Measurements from ENCODE around the gene TCFL5.

Gene TCFL5

DNA sequence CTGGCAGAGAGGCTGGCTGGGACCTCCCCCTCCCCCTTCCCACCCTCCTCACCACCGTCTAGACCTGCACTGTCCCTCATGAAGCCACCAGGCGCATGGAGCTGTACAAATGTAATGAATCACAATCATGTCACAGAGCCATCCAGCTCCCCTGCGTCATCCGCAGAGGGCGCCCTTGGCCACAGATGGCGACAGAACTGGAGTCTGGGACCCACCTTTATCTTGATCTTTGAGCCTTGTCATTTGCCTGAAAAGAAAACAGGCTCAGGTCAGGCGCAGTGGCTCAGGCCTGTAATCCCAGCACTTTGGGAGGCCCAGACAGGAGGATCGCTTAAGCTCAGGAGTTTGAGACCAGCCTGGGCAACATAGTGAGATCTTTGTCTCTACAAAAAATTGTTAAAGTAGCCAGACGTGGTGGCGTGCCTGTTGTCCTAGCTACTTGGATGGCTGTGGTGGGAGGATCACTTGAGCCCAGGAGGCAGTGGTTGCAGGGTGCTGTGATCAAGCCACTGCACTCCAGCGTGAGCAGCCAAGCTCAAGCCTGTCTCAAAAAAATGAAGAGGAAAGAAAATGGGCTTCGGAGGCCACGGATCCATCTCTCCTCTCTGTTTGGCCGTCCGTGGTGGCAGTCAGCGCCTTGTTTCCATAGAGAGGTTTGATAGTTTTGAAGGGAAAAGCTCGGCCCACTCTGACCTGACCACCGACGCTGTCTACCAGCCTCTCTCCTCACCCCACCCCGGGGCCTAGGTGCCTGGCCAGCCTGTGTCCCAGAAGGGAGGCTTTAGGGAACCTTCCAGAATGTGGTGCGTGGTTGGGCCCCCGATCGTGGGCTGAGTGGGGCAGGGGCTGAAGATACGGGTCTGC lies 38.6 kb downstream of the TCFL5 start:
- no peak for DNase-seq (ENCODE audit: low read depth in 2 of 2)

DNA sequence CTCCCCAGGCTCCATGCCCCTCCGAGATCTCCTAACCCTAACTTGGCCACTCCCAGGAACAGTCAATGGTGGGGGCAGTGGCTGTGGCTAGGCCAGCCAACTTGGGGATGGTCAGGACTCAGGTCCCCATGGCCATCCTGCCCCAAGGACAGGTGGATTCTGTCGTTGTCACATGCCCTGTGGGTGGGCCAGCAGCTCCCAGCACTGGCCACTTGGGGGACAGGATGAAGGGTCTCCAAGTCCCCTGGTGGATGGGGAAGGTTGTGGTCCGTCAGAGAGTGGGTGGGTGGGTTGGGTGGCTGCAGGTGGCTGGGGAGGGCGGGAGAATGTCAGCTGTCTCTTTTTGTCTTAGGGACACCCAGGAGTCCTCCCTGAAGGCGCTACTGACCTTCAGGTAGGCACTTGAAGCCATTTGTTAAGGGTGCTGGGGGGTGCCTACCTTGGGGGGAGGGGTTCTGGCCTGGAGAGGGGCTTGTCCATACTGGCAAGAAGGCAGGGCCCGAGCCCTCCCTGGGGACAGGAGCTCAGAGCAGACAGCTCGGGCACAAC lies 39.3 kb downstream of the TCFL5 start:
- DNase-seq (ENCODE audit: low read depth in 2 of 2) = no peak

DNA sequence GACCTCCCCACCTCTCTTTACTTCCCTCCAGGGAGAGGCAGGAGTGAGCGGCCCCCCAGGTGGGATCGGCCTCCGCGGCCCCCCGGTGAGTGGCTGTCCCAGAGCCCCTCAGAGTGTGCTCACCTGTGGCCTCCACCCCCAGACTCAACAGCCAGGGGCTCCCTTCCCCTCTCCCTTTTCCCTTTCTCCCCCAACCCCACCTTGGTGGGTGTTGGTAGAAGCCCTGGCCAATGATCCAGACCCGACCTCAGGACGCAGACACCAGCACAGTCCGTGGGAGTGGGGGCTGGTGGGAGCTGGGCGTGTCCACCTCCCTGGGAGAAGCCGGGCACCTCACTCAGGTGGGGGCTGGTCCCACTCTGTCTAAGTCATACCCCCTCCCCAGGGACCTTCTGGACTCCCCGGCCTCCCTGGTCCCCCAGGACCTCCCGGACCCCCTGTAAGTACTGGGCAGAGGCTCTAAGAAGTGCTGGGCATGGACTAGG lies 39.9 kb downstream of the TCFL5 start:
- DNase-seq (ENCODE audit: low read depth in 2 of 2) = no peak

DNA sequence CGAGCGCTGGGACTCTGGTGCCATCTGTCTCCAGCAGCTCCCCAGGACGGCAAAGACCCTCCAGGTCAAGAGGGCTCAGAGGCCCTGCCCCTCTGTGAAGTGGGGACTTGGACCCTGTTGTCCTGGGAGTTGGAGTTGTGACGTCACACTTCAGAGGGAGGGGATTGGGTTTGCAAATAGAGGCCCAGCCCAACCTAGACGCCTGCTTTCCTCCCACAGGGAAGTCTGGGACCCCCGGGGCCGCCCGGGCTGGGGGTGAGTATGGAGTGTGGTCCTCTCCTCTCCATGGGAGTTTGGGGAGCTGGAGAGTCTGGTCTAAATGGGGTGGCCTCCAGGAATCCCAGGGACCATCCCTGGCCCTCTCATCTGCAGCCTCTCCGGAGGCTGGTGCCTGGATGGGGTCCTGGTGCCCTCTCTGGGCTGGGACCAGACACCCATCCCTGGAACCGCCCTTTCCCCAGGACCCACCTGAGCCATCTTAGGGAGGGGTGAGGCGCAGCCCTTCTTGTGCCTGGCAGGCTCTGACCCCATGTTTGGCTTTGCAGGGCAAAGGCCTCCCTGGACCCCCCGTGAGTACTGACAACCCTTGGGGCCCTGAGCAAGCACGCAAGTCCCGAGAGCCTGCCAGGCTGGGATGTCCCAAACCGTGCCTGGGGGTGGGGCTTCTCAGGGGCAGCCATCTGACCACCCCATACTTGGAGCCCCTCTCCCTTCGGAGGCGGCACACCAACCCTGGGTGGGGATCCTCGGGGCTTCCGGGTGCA lies 40.5 kb downstream of the TCFL5 start:
- DNase-seq (ENCODE audit: low read depth in 2 of 2) = no peak

DNA sequence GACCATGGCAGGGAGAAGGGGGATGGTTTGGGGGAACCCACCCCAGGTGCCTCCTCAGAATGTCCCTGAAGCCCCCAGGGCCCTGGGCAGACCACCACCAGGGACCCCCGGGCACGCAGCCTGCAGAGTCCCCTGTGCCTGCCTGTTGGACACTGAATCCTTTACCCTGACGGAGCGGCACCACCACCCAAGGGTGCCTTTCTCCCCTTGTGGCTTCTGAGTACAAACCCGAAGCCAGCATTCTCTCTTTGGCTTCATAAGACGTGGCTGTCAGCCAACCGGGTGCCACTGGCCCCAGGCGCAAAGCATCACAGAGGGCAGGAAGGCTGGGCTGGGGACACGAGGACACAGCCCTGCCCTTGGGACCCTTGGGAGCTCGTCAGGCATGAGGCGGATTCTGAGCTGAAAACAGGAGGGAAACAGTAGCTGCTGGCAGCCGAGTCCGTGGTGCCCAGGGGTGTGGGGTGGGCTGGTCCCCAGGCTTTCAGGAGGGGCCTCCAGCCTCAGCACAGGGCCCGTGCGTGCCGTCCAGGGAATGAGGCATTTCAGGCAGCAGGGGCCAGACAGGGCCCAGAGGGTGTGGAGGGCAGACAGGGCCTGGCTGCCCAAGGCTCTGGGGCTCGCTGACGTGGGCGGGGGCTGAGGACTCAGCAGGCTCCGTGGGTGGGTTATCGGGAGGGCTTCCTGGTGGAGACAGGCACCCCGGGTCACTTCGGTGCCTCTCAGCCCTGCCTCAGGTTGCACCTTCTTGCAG lies 41.2 kb downstream of the TCFL5 start:
- DNase-seq (ENCODE audit: low read depth in 2 of 2) = no peak

DNA sequence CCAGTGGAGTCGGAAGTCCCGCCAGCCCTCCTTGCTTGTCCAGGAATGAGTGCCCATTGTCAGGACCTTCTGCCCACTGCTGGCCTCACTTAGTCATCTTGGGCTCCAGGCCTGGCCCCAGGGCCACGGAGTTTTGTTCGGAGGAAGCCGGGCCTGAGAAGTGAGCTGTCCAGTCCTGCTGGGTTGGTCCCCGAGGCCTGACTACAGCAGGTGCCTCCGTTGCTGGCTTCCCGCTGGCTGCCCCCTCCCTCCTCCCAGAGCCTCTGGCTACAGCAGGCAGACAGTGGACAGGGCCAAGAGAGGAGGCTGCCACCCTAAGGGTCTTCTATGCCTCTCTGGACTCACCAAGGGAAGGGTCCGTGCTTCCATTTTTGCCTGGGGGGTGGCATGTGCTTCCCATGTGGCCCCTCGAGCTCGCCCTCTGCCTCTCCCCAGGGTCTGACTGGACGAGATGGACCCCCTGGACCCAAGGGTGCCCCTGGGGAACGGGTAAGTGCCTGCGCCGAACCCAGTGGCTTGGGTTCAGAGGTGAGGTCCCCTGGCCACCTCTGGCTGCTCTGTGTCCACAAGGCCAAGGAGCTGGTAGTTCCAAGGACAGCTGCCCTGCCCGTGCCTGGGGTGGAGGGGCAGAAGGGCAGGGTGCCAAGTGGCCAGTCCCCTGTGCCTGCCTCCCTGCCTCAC lies 42.0 kb downstream of the TCFL5 start:
- no peak for DNase-seq (ENCODE audit: low read depth in 2 of 2)

DNA sequence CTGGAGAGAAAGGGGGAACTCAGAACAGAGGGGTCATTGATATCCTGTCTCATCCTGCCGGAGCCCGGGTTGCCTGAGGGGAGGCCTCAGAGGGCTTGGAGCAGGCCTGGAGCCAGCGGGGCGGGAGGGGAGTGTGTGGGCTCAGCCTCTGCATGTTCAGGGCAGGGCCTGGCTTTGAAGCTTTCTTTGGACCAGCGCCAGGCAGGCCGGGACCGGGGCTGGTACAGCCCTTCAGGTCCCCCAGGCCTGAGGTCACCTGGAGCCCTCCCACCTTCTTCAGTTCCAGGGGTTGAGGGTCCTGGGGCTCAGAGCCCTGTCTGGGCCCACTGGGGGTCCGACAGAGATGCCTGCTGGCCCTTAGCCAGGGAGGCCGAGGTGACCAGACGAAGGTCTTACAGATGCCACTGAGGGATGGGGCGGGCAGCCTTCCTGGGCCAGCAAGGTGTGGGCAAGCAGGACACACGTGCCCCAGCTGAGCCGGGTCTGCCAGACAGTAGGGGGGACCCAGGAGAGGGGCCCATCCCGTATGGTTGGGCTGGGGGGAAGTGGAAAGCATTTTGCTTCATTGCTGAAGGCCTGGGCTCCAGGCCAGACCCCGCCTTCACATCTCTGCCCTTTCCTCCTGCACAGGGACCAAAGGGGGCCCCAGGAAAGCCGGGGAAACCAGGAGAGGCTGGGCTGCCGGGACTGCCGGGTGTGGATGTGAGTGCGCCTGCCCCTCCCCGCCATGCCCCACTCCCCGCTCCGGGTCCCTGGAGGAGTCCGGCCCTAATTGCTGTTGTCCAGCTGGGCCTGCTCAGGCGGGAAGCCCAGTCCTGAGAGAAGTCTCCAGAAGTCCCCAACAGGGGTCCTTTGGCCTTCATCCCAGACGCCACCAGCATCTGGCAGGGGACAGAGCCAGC lies 42.8 kb downstream of the TCFL5 start:
- DNase-seq (ENCODE audit: low read depth in 2 of 2) = no peak

DNA sequence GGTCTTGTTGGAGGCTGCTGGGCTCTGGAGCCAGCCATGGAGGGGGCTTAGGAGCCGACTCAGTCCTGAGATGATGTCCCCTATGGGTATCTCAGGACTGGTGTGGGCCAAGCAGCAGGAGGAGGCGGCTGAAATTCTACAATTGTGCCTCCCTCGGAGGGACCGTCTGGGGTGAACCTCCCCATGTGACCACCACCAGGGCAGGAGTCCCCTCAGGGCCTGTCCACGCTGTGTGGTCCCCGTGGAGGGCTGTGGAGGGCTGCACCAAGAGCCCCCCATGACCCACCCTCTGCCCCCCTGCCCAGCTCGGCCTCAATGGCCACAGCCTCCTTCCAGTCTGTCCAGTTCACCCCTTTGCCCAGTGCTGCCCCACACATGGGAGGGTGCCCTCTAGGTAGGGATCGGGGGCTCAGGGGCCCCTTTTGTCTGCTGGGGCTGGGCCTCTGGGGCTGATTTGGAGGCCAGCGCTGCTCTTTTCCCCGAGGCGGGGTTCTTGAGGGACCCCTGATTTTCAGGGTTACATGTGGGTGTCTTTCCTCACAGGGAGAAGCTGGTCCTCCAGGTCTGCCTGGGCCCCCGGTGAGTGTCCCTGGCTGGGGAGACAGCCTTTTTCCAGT lies 43.5 kb downstream of the TCFL5 start:
- no peak for DNase-seq (ENCODE audit: low read depth in 2 of 2)

DNA sequence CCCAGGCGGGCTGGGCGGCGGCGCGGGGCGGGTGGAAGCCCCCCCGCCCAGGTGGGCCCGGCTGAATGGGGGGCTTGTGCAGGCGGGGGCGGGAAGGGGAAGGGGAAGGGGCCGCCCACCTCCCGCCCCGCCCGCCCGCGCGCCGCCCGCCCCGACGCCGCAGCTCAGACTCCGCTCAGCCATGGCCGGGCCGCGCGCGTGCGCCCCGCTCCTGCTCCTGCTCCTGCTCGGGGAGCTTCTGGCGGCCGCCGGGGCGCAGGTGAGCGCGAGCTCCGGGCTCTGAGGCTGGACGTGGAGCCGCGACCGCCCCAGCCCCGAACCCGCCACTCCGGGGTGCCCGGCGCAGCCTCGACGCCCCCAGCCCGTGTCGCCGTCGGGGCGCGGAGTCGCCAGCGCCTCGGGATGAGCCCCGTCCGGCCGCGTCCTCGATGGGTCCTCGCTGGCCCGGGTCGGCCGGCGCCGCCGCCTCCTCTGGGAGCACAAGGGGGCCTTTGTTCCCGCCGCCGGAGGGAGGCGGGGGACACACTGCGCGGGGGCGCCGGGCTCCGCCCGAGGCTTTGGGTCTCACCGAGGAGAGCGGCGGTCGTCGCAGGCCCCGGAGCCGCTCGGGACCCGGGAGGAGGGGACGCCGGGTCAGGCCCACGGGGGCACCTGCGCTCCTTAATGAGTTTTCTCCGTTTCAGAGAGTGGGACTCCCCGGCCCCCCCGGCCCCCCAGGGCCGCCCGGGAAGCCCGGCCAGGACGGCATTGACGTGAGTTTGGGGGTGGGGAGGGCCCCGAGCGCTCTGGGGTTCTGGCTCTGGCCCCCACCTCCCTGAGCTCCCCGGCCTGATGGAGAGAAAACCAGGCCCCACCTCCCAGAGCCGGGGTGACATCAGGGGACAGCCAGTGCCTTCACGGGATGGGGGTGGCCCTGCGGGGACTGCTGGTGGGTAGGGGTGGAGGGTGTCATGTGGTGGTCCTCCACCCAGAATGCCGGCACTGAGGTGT lies 44.4 kb downstream of the TCFL5 start, which contains the start of gene COL9A3:
TSS of gene COL9A3 (plus strand) at position 167 of the 990 bp plus-strand sequence. CDS start at position 182, 15 bp downstream.
- DNase-seq (ENCODE audit: low read depth in 2 of 2) = no peak

DNA sequence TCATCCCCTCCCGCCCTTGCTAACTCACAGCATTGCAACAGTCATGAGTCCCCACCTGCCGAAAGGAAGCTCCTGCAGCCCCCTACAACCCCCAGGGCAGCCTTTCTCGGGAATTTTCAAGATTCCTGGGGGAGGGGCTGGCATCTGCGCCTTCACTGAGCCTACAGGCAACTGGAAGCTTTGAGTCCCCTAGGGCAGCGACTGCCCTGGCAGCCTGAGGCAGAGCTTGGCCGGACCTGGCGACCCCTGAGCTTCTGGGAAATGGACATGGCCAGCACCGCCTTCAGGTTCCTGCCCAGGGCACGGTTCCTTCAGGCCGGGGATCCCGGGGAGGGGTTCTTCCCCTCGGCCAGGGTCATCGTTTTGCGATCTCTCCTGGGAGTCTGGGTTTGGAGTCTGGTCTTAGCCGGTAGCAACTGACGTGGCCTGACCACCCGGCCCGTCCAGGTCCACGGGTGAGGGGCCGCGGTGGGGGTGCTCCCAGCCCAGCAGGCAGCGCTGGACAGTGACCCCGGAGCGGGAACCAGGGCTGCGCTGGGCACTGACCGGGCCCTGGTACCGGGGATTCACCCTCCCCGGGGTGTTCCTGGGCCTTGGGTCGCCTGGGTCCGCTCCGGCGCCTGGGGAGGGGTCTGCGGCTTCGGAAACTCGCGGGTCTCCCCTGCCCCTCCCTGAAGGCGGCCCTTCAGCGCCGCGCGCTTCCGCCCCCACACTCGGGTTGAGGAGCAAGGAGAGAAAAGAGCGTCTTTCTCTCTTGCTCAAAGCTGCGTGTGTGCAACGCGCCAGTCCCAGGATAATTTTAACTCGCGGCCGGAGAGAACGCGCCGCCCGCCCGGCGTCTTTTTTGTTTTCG lies 45.4 kb downstream of the TCFL5 start:
- no peak for DNase-seq (ENCODE audit: low read depth in 2 of 2)

DNA sequence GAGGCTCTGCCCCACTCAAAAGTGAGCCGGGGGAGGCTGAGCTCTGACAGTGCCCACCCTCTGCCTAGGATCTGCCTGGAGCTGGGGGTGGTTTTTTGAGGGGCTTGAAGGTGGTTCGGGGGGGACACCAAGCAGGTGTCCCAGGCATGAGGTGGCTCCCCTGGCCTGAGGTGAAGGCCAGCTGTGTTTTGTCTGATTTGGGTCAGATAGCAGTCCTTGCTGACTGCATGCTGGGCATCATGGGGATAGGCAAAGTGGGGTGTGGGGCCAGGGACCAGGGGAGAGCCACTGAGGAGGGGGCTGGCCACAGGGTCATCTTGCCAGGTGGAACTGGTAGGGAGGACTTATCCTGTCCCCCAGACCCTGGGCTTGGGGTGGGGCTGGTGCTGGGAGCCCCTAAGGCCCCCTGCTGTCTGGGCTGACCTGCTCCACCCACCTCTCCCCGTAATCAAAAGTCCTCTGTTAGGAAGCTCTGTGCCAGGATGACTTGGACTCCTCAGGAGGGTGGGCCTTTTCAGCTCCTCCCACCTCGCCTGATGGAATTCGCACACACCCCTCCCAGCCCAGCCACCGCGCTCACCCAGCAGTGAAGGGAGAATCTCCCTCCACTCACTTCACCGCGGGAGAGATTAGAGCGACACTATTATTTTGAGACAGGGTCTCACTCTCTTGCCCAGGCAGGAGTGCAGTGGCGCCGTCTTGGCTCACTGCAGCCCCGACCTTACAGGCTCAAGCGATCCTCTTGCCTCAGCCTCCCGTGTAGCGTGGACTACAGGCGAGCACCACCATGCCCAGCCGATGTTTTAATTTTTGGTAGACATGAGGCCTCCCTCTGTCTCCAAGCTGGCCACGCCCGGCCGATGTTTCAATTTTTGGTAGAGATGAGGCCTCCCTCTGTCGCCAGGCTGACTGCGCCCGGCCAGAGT lies 46.3 kb downstream of the TCFL5 start:
- DNase-seq (ENCODE audit: low read depth in 2 of 2) = no peak

DNA sequence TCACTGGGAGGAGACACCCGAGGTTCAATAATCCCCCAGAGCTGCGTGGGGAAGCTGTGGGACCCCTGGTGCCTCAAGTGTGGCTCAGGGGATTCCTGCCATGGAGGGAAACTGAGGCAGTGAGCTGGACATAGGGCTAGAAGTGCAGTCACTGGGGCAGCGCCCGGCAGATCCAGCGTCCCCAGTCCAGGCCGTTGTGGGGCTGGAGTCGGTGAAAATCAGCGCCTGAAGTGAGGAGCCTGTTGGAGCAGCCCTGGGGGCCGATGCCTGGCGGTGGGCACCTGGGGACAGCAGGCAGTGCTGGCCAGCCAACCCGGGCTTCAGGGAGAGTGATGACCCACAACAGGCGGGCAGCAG lies 46.9 kb downstream of the TCFL5 start:
- no peak for DNase-seq (ENCODE audit: low read depth in 2 of 2)

DNA sequence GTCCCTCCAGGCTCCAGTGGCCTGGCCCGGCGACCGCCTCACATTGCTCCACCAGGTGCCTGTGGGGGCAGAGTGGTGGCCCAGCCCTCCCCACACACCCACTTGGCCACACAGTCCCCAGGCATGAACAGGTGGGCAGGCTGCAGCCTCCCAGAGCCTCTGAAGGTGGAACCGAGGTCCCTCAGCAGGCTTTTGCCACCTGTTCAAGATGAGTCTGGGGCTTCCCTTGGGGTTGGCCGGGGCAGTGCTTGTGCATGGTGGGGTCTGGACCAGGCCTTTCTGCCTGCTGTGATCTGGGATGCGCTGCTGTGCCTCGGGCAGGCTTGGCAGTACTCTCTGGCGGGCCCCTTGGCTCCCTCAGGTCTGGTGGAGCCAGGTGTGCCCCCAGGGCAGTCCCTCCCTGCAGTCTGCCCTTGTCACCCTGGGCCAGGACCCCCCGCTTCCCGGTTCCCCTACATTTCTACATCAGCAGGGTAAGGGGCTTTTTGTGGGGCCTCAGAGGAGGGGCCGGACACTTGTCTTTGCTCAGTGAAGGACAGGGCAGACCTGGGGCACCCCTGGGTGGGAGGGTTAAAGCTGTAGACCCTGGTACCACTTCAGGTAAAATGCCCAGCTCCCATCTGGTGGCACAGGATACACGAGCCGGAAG lies 47.4 kb downstream of the TCFL5 start:
- DNase-seq (ENCODE audit: low read depth in 2 of 2) = no peak

DNA sequence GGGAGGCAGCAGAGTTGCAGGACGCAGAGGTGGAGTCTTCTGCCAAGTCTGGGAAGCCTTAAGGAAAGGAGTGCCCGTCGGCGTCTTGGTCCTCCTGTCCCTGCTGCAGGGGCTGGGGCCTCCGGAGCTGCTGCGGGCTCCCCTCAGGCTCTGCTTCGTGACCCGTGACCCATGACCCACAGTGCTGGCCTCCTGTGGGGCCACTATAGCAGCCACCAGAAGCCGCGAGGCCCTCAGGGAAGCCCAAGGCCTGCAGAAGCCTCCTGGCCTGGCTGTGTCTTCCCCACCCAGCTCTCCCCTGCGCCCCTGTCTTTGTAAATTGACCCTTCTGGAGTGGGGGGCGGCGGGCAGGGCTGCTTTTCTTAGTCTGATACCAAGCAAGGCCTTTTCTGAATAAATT lies 48.0 kb downstream of the TCFL5 start:
- no peak for DNase-seq (ENCODE audit: low read depth in 2 of 2)

DNA sequence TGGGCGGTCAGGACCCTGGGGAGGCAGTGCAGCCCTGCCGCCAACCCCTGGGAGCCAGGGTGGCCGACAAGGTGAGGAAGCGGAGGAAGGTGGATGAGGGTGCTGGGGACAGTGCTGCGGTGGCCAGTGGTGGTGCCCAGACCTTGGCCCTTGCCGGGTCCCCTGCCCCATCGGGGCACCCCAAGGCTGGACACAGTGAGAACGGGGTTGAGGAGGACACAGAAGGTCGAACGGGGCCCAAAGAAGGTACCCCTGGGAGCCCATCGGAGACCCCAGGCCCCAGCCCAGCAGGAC lies 48.8 kb downstream of the TCFL5 start:
- DNase-seq (ENCODE audit: low read depth in 2 of 2) = no peak
